ENCODE results near the gene SPEN.

- TF ChIP-seq POLR2A (IDR thresholded peaks at IDR 0.05): no peak
- TF ChIP-seq, protein P1, sequence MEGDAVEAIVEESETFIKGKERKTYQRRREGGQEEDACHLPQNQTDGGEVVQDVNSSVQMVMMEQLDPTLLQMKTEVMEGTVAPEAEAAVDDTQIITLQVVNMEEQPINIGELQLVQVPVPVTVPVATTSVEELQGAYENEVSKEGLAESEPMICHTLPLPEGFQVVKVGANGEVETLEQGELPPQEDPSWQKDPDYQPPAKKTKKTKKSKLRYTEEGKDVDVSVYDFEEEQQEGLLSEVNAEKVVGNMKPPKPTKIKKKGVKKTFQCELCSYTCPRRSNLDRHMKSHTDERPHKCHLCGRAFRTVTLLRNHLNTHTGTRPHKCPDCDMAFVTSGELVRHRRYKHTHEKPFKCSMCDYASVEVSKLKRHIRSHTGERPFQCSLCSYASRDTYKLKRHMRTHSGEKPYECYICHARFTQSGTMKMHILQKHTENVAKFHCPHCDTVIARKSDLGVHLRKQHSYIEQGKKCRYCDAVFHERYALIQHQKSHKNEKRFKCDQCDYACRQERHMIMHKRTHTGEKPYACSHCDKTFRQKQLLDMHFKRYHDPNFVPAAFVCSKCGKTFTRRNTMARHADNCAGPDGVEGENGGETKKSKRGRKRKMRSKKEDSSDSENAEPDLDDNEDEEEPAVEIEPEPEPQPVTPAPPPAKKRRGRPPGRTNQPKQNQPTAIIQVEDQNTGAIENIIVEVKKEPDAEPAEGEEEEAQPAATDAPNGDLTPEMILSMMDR (IDR thresholded peaks at IDR 0.05): no peak
These were observed 96.0 kb downstream of the SPEN start for GRCh38 chr1:15943328-15943991.
